SKM-1 (cell line): ENCODE measurements around the gene ZCWPW1.

Source experiments
- DNase-seq: peaks from one replicate; lab custom pipeline; 2025; ENCODE audit not compliant: unreplicated experiment; lab: John Stamatoyannopoulos, UW

The ZCWPW1 gene

GRCh38 chr7:100428199-100428966 is at the start of gene ZCWPW1:
Gene ZCWPW1, minus strand, starts transcription at chr7:100428703. Its CDS starts 8,054 bp downstream, at chr7:100420649.
- peak; percentile 95 for DNase-seq

GRCh38 chr7:100477871-100478267 is 49.4 kb upstream of the ZCWPW1 start:
- no peak for DNase-seq

GRCh38 chr7:100476903-100477870 is 48.7 kb upstream of the ZCWPW1 start:
- no peak for DNase-seq

- no peak for DNase-seq
These were observed 47.7 kb upstream of the ZCWPW1 start for GRCh38 chr7:100476101-100476780.

- no peak for DNase-seq
These were observed 47.0 kb upstream of the ZCWPW1 start for GRCh38 chr7:100475549-100475948.

GRCh38 chr7:100472854-100473499 is 44.5 kb upstream of the ZCWPW1 start:
- no peak for DNase-seq

GRCh38 chr7:100472121-100472851 is 43.8 kb upstream of the ZCWPW1 start:
- DNase-seq: no peak

- no peak for DNase-seq
These were observed 42.5 kb upstream of the ZCWPW1 start for GRCh38 chr7:100471021-100471420.

GRCh38 chr7:100469227-100470044 is 40.9 kb upstream of the ZCWPW1 start:
- no peak for DNase-seq

GRCh38 chr7:100467638-100468373 is 39.3 kb upstream of the ZCWPW1 start:
- no peak for DNase-seq

- DNase-seq: no peak
These were observed 38.4 kb upstream of the ZCWPW1 start for GRCh38 chr7:100466653-100467605.

GRCh38 chr7:100465702-100466311 is 37.3 kb upstream of the ZCWPW1 start:
- no peak for DNase-seq

- DNase-seq: no peak
These were observed 36.8 kb upstream of the ZCWPW1 start for GRCh38 chr7:100465299-100465698.

GRCh38 chr7:100464791-100465190 is 36.3 kb upstream of the ZCWPW1 start:
- DNase-seq: no peak

GRCh38 chr7:100464210-100464660 is 35.7 kb upstream of the ZCWPW1 start, which contains the start of gene SPACDR:
Gene SPACDR, minus strand, starts transcription at chr7:100464260. Its CDS starts 235 bp downstream, at chr7:100464025.
- DNase-seq: no peak

- no peak for DNase-seq
These were observed 28.5 kb upstream of the ZCWPW1 start for GRCh38 chr7:100457033-100457432.

- no peak for DNase-seq
These were observed 28.1 kb upstream of the ZCWPW1 start for GRCh38 chr7:100456562-100456961.
